Epithelial cell of prostate (primary cell): ENCODE results near the gene ACAN.

ENCODE experiments used
- DNase-seq: peaks from one replicate; pipeline ENCODE4 v3.0.0-alpha.2; 2011; ENCODE audit warnings: low read depth, low spot score
- H3K27ac ChIP-seq: fragments of 450-650 bp; 2 replicates; pipeline ENCODE4 v1.5.1; 2017; ENCODE audit warnings: mild to moderate bottlenecking

The ACAN gene

DNA sequence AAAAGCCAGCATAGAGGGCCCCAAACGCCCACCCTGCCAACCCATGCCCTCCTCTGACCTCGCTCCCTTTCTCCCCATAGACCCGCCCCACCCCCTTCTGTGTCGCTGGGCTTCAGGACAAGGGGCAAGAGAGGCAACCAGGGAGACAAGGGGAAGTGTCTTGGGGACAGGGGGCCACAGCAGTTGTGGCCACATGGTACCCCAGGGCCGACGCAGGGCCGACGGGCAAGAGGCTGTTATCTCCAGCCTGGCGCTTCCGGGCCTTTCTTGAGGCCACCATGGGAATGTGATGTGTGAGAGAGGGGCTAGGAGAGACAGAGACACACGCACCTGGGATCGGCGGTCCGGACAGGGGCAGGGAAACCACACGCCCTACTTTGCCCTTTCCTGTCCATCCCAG lies 95.5 kb downstream of the ACAN start:
- no peak for DNase-seq
- no peak overlapping the region for H3K27ac ChIP-seq

DNA sequence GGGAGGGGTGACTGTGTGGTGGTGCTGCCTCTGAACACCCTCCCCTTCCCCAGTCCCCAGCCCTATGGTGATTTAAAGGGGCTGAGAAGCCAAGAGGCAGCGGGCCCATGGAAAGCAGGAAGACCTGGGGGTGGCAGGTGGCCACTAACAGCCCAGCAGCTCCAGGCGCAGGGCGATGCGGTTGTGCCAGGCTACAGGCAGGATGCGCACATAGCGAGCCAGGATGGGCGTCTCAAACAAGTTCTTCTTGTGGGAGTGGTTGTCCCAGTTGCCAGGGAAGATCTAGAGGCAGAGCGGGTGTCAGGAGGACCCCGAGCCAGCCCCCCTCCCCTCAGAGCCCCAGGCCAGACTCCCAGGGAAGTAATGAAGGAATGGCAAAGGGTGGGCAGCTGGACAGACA lies 96.0 kb downstream of the ACAN start:
- no peak overlapping the region for H3K27ac ChIP-seq
- DNase-seq: no peak

DNA sequence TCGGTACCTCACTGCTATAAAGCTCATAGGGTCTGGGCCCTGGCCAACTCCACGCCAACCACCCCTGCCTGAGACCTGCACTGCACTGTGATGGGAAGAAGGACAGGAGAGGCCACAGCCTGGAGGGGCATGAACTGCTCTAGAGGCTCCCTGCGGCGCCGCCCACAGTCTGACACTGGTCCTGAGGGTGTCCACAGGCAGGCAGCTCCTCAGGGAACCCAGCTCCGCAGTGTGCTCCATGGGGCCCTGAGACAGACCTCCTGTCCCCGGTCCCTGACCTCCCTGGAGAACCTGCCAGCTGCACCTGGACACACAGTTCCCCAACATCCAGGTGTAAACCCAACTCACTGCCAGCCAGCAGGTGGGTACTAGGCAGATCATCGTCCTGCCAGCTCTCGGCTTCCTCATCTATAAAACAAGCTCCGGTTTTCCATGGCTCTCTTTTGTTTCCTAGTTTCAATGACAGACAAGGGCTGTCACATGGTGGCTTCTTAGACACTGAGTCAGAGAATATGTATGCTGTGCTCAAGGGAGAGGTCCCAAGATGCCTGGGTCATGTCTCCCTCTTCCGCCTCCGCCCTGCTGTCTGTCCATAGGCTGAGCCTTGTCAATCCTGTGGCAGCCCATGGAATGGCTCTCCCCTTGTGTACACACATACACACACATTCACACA lies 97.2 kb downstream of the ACAN start:
- DNase-seq: peak; percentile 69
- H3K27ac ChIP-seq: peak overlapping the region; percentile 73

DNA sequence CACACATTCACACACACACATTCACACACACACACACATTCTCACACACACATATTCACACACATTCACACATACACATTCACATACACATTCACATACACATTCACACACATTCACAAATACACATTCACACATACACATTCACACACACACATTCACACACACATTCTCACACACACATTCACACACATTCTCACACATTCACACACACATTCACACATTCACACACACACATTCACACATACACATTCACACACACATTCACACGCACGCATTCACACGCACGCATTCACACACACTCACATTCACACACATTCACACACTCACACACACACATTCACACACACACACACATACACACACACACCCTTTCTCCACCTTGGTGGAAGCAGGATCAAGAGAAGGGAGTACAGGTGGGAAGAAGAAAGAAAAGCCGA lies 97.8 kb downstream of the ACAN start:
- peak overlapping the region; percentile 73 for H3K27ac ChIP-seq
- no peak for DNase-seq

DNA sequence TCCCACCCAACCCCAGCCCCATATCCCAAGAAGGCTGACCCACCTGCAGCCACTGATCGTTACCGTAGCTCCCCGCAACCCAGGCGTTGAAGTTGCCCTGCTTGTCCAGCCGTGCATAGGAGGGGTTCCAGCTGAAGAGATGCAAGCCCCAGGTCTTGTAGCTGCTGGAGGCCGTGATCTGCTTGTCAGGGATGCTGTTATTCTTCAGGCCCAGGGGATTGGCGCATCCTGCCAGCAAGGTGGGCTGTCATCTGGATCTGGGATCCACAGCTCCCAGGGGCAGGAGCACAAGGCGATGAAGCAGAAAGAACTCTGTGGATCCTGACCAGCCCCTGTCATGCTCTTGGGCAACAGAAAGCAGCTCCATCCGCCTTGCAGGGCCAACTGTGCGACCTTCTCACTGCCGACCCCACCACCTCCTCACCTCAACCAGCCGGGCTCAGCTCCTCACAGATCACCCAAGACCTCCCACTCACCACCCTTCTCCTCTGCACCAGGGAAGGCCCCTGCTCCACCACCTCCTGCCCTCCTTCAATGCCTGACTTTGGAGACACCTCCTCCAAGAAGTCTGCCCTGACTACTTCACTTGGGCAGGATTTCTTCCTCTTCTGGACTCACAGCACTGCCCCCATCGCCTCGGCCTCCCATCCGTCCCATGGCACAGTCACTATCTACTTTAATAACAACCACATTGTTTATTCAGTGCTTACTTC lies 98.4 kb downstream of the ACAN start:
- no peak for DNase-seq
- no peak overlapping the region for H3K27ac ChIP-seq

DNA sequence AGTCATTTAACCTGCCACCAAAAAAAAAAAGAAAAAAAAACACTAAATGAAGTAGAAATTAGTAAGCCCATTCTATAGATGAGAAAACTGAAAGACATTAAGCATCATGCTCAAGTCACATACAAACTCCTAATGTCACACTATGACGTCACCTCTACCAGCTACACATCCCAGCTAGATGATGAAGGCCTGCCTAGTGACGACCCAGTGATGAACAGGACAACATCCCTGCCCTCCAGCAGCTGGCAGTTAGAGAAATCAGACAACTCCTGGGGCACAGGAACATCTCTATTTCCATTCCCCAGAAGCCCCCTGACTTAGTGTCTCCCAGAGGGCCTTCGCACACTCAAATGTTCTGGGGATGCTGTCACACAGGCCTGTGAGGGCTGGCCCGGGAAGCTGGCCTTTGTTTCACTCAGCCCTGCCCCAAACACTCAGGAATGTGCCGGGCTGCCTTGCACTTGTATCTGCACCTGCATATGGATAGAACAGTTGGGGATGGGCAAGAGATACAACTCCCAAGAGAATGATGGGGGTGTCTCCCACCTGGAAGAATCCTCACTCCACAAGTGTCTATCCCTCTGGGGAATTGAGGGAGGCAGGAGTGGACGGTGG lies 99.1 kb downstream of the ACAN start:
- no peak overlapping the region for H3K27ac ChIP-seq
- no peak for DNase-seq

DNA sequence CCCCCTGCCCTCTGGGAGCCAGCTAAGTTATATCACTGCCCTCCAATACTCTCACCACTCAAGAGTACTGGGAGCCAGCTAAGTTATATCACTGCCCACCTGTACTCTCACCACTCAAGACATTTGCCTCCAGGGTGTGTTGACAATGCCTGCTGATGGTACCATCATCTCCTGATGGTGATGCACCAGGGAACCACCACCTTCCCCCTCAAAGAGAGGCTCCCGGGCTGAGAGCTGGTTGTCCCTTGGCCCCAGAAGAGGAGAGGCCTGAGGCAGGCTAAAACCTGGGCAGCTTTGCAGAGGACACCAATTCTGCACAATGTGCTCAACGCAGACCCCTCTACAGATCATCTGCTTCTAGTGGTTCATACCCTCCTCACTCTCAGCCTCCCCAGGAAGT lies 99.6 kb downstream of the ACAN start:
- no peak overlapping the region for H3K27ac ChIP-seq
- no peak for DNase-seq

DNA sequence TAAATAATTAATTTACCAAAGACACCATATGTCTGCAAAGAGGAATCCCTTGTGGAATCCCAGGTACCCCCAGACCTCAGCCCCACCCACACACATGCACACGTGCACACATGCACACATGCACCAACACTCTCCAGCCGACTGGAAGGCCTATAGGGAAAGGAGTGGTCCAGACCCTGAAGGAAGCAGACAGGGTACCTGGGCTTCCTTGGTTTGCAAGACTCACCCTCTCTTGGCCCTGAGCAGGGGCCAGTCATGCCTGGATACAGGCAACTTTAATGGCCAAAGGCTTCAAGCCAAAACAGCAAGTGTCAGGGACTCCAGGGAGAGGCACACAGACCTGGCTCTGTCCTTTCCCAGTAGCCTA lies 101.0 kb downstream of the ACAN start:
- DNase-seq: no peak
- H3K27ac ChIP-seq: no peak overlapping the region

DNA sequence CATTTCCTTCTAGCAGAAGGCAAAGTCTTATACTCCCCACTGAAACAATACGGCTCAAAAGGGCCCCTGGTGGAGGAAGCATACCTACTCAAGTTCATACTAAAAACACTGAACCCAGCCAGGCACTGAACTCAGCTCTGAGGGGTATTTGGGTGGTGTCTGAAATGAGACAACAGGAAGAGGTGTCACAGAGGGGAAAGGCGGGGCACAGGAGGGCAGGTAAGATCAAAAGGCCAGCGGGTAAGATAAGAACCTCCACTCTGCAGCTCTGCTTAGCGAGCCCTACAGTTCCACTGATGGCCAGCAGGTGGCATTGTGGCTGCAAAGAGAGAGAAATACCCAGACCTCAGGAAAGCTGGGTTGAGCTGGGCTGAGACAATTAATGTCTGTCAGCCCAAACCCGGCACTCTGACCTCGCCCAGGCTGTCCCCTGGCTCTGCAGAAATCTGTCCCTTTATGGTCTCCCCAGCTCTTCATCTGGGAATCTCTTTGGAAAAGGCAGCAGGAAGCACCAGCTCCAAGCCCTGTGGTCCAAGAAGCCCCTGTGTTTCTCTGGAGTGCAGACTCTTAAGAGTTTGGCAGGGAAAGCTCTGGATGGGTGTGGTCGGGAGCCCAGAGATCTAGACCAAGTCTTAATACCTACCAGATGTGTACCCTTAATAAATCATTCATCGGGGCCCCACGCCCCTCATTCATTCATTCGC lies 101.5 kb downstream of the ACAN start:
- no peak overlapping the region for H3K27ac ChIP-seq

DNA sequence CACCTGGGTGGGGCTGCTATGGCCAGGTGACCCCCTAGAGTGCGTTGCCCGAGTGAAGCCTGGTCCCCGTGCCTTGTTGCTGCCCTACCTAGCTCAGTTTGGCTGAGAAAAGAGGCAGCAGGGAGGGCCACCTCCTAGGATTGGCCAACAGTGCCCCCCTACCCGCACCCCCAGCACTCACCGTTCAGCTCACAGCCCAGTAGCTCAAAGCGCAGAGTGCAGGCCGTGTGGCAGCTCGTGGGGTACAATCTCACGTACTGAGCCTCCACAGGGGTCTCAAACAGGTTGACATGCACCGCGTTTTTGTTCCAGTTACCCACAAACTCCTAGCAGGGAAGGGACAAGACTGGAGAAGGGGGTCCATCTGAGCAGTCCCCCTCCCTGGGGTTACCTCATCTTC lies 102.3 kb downstream of the ACAN start:
- no peak overlapping the region for H3K27ac ChIP-seq
- no peak for DNase-seq

More for the DNA sequence above, 101.5 kb downstream of the ACAN start:
- DNase-seq: no peak

DNA sequence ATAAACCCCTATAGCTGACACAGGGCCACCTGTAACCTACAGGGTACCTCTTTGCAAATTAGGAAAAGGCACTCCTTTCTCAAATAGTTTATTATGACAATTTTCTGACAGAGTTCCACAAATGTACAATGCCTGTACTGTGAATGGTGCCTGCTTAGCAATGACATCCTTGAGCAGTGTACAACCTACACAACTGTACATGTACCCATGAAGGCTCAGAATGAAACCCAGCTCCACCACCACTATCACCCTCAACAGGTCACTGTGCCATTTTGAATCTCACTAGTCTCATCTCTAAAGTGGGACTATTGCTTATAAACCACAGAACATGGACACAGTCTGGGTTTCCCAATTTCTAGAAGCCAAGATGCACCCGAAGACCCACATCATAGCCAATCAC lies 102.9 kb downstream of the ACAN start:
- no peak overlapping the region for H3K27ac ChIP-seq
- DNase-seq: no peak

DNA sequence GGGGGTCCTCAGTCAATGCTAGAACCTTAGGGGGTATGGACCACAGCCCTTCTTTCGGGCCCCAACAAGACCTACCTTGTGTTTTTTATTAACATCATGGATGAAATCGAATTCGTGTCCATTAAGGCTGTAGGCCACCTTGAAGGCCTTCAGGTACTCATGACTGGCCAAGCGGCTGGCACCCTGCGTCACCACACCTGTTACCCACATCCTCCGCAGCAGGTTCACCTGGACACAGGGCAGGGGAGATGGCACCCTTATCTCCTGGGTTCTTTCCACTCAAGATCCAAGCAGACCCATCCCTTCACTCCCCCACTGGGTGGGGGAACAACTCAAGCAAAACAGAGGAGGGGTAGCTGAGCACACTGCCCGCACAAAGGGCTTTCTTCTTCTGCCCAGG lies 103.3 kb downstream of the ACAN start:
- H3K27ac ChIP-seq: no peak overlapping the region
- DNase-seq: no peak

DNA sequence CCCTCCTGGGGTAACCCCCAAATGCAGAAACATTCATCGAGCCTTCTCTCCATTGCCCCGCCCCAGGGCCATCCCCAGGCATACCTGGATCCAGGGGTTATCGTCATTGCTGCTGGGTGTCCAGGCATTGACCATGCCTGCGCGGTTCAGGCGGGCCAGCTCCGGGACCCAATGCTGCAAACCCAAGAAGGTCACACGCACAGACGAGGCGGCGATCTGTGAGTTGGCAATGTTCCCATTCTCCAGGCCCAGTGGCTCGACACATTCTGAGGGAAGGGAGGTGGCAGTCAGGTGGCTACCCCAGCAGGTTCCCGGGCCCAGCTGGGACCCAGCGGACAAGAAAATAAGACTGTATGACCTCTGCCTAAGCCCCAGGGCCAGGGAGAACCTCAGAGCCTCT lies 103.9 kb downstream of the ACAN start:
- no peak for DNase-seq
- H3K27ac ChIP-seq: no peak overlapping the region

DNA sequence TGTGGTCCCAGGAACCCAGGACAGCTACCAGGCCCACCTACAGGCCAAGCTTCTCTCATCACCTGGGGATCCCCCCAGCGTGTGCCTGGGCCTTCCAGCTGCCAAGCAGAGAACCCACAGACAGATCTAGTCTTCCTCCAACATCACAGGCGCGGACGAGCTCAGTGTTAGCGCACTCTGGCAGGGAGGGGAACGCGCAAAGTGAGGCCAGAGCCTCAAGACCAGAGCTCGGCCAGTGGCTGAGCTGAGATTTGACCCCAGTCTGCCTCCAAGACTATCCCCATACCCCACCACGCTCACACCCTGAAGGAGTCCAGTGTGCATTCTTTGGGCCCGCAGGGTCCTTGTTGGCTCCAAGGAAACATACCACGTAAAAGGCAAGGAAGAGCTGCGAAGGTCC lies 104.9 kb downstream of the ACAN start:
- no peak for DNase-seq
- no peak overlapping the region for H3K27ac ChIP-seq

DNA sequence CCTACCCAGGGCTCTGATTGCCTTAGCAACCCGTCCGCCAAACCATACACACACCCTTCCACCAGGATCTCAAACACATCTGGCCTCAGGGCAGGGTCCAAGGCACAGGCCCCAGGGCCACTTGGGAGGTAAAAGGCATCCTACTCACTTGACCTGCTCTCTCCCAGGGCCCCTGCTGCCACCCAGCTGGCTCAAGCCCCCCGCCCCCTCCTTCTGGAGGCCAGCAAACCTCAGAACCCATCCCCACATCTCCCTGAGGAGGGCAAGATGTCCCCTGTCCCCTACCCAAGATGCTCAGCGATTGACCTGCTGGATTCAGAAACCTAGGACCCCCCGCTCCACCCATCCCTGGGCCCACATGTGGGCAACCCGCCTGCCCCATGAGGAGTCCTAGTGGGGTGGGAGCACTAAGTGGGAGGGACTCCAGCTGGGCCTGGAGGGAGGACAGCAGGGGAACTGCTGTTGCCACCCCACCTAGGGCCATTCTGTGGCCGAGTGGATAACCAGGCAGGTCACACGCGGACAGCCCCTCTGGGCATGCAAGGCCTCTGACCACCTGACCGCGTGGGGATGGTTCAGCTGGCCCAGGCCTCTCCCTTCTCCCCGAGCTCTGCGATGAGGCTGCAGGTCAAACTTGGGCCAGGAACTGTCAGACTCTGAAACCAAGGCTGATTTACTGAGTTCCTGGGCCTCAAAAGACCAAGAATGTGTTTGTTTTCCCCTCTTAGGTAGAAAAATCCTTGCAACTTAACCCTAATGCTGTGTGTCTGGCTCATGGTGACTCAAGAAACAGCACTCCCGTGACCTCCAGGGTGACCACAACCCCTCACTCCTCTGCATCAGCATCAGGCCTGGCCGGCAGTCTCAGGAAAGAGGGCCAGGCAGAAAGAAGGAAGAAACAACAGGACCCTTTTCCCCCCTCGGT lies 105.7 kb downstream of the ACAN start:
- DNase-seq: no peak
- H3K27ac ChIP-seq: no peak overlapping the region

DNA sequence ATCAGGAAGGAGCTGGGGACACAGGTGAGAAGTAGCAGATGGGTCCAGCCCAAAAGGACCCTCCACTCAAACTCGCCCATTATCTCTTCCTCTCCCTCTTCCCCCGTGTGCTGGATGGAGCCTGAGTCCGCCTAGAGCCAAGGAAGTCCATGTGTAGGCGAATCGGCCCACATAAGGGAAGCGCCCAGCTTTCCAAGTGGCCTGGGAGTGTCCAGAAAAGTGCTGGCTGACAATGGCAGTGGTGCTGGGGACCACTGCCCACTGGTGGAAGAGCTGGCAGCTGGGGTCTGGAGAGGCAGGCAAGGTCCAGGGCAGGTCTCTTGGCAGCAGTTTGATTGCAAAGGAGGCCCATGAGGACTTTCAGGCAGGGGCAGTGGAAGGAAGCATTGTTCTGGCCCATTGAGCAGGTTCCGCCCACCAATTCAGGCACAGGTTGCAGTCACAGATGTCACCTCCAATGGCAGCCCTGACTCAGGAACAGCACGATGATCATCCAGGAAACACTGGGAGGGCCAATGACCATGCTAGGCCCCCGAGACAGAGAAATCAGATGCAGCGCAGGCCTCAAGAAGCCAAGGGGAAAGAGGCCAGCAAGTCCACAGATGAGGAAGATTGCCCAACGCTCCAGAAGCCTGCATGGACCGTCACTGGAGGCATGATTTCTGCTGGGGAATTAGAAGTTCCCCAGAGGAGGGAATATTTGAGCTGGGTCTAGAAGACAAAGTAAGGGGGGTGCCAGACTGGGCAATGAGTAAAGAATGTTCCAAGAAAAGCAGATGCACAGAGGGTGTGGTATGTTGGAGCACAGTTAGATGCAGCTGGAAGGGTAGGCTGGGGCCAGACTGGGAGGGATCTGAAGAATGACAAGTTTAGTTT lies 107.0 kb downstream of the ACAN start:
- no peak for DNase-seq
- no peak overlapping the region for H3K27ac ChIP-seq

DNA sequence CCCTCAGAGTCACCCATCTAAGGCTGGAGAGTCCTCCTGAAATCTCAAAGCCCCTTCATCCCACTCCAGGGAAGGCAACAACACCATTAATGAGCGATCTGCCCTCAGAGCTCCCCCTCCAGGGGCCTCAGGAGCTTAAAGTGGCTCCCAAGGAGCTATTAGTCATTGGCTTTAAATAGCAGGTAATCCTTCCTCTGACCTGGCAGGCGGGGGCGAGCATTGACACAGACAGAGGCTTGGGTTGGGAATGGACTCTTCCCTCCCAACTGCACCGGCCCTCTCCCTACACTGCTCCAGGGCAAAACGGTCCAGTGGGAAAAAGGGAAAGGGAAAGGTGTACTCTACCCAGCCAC lies 108.5 kb downstream of the ACAN start:
- peak overlapping the region; percentile 89 for H3K27ac ChIP-seq
- no peak for DNase-seq

DNA sequence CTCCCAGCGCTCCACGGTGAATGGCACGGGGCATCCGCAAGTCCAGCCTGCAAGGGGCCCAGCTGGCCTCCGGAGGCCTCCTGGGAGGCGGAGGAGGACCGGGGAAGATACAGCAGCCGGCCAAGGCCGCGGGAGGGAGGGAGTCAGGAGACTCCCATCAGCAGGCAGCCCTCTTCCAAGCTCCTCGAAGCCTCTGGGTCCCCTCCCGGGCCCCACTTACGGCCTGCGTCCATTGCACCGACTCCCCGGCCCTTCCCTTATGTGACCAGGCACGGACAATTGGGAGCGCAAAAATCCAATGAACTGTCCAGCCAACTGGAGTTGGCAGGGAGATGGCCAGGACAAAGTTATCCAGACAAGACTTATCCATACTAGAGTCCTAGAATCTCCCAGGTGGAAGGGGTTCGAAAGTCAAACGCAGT lies 109.3 kb downstream of the ACAN start:
- peak overlapping the region; percentile 89 for H3K27ac ChIP-seq
- DNase-seq: no peak
